AG08395 (cell line): ENCODE measurements around the gene ANKRD63.
A peak's percentile ranks its signal among the peaks of the same experiment; 100 is the strongest.

ENCODE experiments used
- DNase-seq: peaks from one replicate; pipeline ENCODE4 v3.0.0; 2012; ENCODE audit warnings: mixed read lengths, low spot score

ANKRD63 gene

DNA sequence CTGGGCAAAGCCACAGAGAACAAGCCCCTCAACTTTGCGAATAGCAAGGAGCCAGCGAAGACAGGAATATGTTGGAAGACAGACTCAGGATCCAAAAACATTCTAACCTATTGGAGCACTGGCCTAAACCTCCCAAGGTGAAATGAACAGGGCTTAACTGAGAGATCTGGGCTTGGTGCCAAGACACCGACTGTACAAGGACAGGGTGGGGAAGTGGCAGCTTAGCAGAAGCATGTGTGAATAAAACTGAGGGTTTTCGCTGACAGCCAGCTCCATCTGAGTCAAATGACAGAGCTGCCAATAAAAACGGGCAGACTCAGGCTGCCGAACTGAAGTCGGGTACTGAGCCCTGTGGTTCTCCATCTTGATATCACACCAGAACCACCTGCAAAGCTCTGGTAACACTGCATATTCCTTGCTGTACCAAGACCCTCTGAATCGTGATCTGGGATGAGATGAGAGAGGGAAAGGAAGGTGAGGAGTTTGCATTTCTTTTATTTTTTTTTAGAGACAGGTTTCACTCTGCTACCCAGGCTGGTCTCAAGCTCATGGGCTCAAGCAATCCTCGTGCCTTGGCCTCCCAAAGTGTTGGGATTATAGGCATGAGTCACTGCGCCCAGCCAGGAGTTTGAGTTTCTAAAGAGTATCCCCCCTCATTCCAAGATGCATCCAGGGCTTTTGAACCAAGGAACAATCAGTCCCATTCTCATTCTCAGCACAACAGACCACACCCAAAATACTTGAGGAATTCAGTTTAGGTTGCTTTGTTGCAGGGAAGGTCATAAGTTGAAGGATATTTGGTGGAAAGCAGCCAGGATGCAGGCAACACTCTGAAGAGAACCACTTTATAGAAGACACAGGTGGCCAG lies 30.9 kb upstream of the ANKRD63 start:
- DNase-seq: peak; percentile 38

- no peak for DNase-seq
Measured at GRCh38 chr15:40312370-40313158, 29.7 kb upstream of the ANKRD63 start.

DNA sequence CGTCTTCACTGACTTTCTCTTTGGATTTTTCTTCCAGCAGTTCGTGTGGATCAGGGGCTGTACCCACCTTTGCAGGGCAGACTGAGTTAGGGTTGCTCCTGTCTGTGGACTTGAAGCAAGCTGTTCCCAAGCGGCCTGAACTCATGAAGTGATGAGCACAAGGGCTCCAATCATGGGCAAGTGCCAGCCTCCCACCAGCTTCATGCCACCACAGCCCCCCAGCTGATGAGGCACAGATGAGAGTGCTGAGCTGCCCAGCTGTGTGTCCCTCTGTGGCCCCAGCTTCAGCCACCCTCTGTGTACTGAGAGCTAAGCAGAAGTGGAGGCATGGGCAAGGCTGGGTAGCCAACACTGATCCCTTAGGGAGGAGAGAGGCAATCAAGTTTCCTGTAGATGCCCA lies 28.1 kb upstream of the ANKRD63 start:
- DNase-seq: no peak

DNA sequence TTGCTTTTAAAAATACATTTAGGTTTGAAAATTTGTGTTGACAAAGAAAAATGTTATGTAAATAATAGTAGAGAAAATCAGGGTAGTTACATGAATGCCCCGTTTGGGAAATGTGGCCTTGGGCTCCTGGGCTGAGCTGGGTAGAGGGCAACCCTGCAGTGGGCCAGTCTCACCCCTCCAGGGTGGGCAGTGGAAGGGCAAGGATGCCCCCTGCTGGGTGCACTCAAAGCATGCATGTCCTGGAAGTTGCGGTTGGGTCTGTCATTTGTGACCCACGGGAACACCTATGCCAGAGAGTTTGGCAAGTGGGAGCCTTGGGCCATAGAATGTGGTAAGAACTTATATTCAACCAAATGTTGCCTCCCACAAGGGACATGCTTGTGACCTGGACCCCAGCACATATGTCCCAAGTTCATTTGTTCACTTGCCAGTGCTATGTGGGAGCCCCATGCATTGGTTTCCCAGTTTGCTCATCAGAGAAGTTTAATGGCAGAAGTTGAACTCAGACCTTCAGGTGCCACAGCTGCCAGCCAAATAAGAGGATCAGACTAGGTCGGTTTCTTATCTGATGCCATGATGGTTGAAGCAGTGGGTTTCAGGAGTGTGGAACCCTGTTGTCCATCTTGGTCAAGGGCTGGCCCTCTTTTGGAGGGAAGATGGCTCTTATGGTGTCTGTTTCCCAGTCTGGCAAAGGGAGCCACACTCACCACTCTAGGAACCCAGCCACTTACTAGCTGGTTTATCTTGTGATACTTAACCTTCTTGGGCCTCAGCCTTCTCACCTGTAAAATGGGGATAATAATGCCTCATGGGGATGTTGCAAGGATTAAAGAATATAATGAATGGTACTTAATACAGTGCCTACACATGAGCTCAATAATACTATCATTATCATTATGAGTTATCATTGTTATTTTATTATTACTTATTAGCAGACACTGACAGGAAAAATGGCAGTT lies 27.4 kb upstream of the ANKRD63 start:
- DNase-seq: peak; percentile 55

- DNase-seq: no peak
Measured at GRCh38 chr15:40309344-40309862, 26.5 kb upstream of the ANKRD63 start.

GRCh38 chr15:40307421-40308211 lies 24.8 kb upstream of the ANKRD63 start, which contains the start of gene PLCB2:
Gene PLCB2 (minus strand): TSS chr15:40307935. CDS start chr15:40307672, 263 bp downstream.
- DNase-seq: no peak

DNA sequence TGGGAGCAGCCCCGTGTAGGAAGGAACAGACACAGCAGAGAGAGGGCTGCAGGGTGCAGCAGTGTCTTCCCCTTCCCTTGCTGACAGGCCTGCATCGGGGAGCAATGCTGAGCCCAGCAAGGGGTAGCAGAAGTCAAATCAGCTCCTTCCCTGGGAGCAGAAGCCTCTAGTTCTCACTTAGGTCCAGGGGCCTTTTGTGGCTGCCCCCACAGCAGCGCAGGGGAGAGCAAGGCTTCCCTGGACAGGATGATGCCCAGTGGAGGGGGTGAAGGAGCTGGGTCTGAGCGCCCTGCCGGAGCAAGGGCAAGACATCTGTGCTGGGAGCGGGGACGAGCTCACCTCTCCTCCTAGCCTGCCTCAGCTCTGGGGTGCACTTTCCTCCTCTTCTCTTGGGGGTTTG lies 24.0 kb upstream of the ANKRD63 start:
- DNase-seq: no peak

DNA sequence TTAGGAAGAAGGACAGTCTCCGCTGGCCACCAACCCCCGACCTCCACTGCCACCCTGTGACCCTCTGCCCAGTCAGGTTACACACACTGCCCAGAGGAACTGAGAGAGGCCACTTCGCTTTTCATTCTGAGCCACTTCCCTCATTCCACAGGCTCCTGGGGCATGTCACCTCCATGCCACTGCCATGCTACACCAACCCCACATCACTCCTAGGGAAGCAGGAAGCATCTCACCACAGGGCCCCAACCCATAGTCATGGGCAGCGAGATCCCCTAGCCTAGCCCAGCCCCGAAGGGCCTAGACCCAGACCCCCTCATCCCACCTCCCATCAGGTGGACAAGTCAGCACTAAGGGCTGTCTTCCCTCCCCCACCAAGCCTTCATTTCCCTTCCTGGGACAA lies 23.5 kb upstream of the ANKRD63 start:
- DNase-seq: no peak

GRCh38 chr15:40305281-40305680 lies 22.4 kb upstream of the ANKRD63 start:
- no peak for DNase-seq

GRCh38 chr15:40303576-40303975 lies 20.7 kb upstream of the ANKRD63 start:
- DNase-seq: no peak

DNA sequence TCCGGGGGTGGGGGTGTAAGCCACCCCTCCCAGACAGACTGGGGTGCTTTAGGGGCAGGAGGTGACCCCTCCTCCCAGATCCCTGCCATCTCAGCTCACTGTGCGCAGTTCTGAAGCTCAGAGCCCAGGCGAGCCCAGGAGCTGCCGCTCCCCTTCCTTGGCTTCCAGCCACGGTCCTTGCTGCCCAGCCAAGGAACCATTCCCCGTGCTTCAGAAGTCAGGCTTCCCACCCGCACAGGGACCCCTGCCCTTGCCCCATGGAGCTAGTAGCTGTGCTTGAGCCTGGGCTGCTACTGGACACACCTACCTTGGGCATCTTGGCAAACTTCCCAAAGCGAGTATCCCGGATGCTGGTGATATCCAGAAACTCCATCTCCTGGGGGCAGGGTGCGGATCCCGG lies 20.1 kb upstream of the ANKRD63 start:
- DNase-seq: no peak

GRCh38 chr15:40302288-40302886 lies 19.5 kb upstream of the ANKRD63 start:
- DNase-seq: no peak

DNA sequence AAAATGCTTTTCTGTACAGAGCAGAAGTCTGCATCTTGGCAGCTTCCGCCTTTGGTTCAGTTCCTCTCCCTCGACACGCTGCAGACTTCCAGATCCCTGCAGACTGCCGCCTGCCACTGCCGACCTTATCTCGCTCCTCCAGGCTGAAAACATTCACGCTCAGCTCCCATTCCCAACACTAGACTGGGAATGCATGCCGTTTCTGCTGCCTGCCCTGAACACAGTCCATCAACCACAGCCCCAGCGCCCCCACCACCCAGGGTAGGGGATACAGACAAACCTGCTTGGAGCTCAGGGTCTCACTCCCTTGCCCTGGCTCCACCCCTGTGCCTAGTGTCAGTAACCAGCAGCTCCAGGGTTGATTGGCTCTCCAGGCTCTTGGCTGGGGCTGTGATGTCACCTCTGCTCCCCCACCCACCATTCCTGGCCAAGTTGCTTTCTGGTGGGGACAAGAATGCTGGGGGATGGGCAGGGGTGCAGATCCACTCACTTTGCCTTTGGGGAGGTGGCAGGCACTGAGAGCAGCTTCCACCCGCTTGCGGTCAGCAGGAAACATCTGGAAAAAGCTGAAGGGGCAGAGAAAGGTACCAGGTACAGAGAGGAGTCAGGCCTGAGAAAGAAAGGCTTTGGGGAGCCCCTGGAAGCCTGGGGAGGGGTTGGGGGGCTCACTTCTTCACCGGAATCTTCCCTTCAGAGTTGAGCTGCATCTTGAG lies 18.8 kb upstream of the ANKRD63 start:
- no peak for DNase-seq

DNA sequence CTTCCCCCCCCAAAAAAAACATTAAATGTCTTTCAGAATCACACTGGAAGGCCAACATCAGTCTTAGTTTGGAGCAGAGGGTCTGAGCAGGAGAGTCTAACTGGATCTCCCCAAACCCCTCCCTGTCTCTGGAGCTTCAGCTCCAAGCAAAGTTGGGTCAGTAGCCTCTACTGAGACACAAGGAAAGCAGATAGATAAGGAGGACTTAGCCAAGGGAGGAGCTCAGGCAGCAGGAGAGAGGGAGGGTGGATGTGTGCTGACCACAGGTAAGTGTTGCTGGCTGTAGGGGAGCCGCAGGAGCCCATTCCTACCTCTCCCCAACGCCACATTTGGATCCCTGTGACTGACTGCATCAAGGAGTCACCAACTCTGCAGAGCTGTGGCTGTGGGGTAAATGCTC lies 17.9 kb upstream of the ANKRD63 start:
- no peak for DNase-seq

GRCh38 chr15:40300367-40300766 lies 17.5 kb upstream of the ANKRD63 start:
- DNase-seq: no peak

GRCh38 chr15:40298216-40298935 lies 15.5 kb upstream of the ANKRD63 start:
- DNase-seq: no peak

DNA sequence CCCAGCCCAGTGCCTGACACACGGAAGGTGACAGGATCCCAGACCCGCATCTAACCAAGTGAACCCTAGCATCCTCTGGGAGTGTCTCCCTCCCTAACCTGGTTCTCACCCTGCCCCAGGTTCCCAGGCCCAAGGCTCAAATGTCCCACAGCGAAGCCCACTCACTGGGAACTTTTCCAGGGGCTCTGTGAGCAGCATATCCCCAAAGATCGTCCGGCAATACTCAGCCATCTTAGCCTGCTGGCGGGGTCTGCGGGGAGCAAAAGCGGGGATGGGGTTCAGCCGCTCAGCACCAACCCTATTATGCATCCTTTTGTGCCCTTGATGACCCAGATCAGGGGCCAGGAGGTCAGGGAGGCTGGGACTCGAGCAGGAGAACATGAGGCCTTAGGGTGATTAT lies 14.5 kb upstream of the ANKRD63 start:
- DNase-seq: no peak

DNA sequence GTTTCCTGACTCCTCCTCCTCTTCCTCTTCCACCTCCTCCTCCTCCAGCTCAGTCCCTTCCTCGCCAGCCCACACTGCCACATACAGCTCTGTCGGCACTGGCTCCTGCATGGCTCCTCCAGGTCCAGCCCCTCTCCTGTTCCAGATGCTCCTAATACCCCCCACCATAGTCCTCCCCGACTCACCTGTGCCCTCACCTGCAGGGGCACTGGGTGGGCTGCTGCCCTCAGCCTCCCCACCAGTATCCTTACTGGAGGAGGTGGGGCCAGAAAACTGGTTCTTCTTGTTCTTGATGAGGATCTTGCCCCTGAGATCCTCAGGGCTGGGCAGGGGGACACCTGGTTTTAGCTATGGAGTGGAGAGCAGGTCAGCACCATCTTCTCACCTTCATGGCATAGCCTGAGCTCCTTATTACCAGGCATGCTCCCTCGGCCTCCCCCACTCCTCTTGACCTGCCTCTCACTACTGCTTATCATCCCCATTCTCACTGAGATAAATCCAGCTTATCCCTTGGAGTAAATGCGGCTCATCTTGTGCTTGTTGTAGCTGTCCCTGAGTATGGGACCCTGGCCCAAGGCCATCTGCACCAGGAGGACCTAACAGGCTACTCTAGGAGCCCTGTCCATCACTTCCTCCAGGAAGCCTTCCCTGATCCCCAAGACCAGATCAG lies 13.8 kb upstream of the ANKRD63 start:
- no peak for DNase-seq
